CD8-positive, alpha-beta memory T cell (primary cell): Measurements from ENCODE around the gene DISC1. TPM values are rescaled to one million over a fixed set of nuclear protein-coding genes. Genes with fewer than 3 reads are reported as not detected.
"Not testable (repeated sequence)": the region's sequence is repeated elsewhere in the genome, so short reads cannot be mapped to it uniquely, and the experiment has no call there.

ENCODE experiments used
- CTCF ChIA-PET: fragments of 350-600 bp; sonication (Branson Sonifier 250); formaldehyde crosslinking; loops from one replicate; lab custom pipeline; 2021; ENCODE audit warnings: antibody characterized with exemption; lab: Charles Lee
- POLR2A ChIA-PET: fragments of 350-600 bp; sonication (Branson Sonifier 250); formaldehyde crosslinking; loops from one replicate; lab custom pipeline; 2021; ENCODE audit warnings: antibody characterized with exemption; lab: Charles Lee
- DNase-seq, 5 donors: peaks; one replicate each; pipeline versions ENCODE4 v3.0.0 to v3.0.0-alpha.2; 2020 to 2022; ENCODE audit warnings: mixed read lengths in 1 of 5
- H3K27ac ChIP-seq: one replicate; pipeline ENCODE4 v1.7.0; 2013; ENCODE audit warnings: low read depth, mild to moderate bottlenecking, low read length, moderate library complexity
- H3K27me3 ChIP-seq: 2 replicates; pipeline ENCODE4 v1.7.0; 2013; ENCODE audit warnings: low read length, mild to moderate bottlenecking; ENCODE audit not compliant: insufficient read depth, poor library complexity, severe bottlenecking
- H3K36me3 ChIP-seq: 2 replicates; pipeline ENCODE4 v1.7.0; 2013; ENCODE audit warnings: mild to moderate bottlenecking, low read length, moderate library complexity; ENCODE audit not compliant: insufficient read depth
- H3K4me1 ChIP-seq: 2 replicates; pipeline ENCODE4 v1.7.0; 2013; ENCODE audit warnings: mild to moderate bottlenecking, low read length, moderate library complexity; ENCODE audit not compliant: insufficient read depth
- H3K4me3 ChIP-seq: 2 replicates; pipeline ENCODE4 v1.7.0; 2013; ENCODE audit warnings: mild to moderate bottlenecking, low read length
- H3K9me3 ChIP-seq: 2 replicates; pipeline ENCODE4 v1.7.0; 2013; ENCODE audit warnings: mild to moderate bottlenecking, low read length
- H3K27ac Mint-ChIP-seq, 8 donors: one replicate each; pipeline ENCODE4 v1.8.0; 2020 to 2021; ENCODE audit warnings: mixed read lengths in 8 of 8, mild to moderate bottlenecking in 6 of 8, inconsistent platforms in 3 of 8, moderate library complexity in 3 of 8
- H3K27me3 Mint-ChIP-seq, 2 donors: one replicate each; pipeline ENCODE4 v1.8.0; 2020 to 2021; ENCODE audit warnings: mixed read lengths in 2 of 2, mild to moderate bottlenecking in 1 of 2, moderate library complexity in 1 of 2
- H3K36me3 Mint-ChIP-seq, 3 donors: one replicate each; pipeline ENCODE4 v1.8.0; 2020 to 2021; ENCODE audit warnings: mixed read lengths in 3 of 3, inconsistent platforms in 1 of 3, mild to moderate bottlenecking in 1 of 3
- H3K4me1 Mint-ChIP-seq, 3 donors: one replicate each; pipeline ENCODE4 v1.8.0; 2020 to 2021; ENCODE audit warnings: mixed read lengths in 3 of 3, inconsistent platforms in 1 of 3, mild to moderate bottlenecking in 1 of 3
- H3K4me3 Mint-ChIP-seq, 7 donors: one replicate each; pipeline ENCODE4 v1.8.0; 2020 to 2021; ENCODE audit warnings: mixed read lengths in 7 of 7, mild to moderate bottlenecking in 6 of 7, moderate library complexity in 4 of 7, inconsistent platforms in 2 of 7
- H3K9me3 Mint-ChIP-seq, 5 donors: one replicate each; pipeline ENCODE4 v1.8.0; 2020 to 2022; ENCODE audit warnings: mixed read lengths in 5 of 5, mild to moderate bottlenecking in 3 of 5, moderate library complexity in 2 of 5, inconsistent platforms in 1 of 5
- polyA plus RNA-seq: library from polyadenylated mRNA; unstranded; fragments of 300-500 nt; fragmentation: Illumina TruSeq; gene quantifications from one replicate; pipeline ENCODE4 v1.2.3, GENCODE V29; 2021
- total RNA-seq, 2 experiments: library from RNA; stranded (reverse); gene quantifications; one replicate each; pipeline ENCODE4 v1.2.3, GENCODE V29; 2021

DISC1 gene
- total and polyA plus RNA-seq, 3 experiments from 2014 or later: 0.60 to 2.4 (median 1.0) TPM

DNA sequence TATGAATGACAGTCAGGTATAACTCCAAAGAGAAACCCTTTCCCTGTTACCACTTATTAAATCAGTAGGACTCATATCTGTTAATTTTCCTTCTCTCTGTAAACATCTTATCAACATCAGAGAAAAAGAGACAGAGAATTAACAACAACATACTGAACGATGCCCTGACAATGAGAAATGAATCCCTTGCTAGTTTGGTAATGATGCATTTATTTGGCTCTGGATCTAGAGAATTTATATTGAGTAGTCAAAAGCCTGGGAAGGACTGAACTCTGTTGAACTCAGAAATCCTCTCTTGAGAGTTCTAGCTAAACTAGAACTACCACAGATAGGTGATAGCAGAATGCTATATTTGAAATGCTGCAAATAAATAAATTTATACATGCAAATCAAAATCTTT, 325.6 kb downstream of the DISC1 start:
- Mint-ChIP-seq H3K9me3 (peaks cover 0 to 6% (median 3%) of the 10 kb centered on the region in 5 donors), H3K27me3 (peaks cover 0 to 2% of the 10 kb centered on the region in 2 donors), H3K4me1 (peaks cover 0 to 6% (median 0%) of the 10 kb centered on the region in 3 donors), H3K4me3 (no peak overlapping the region), H3K27ac (no peak overlapping the region), H3K36me3 (peaks cover 0 to 11% (median 3%) of the 10 kb centered on the region in 3 donors)
- no peaks in the 10 kb centered on the region for H3K27me3 ChIP-seq
- no peak overlapping the region for H3K4me3 ChIP-seq
- no peaks in the 10 kb centered on the region for H3K9me3 ChIP-seq
- ChIA-PET POLR2A (no interaction called here), CTCF (no interaction called here)
- no peak overlapping the region for H3K27ac ChIP-seq
- no peak for DNase-seq
- H3K36me3 ChIP-seq: no peaks in the 10 kb centered on the region
- H3K4me1 ChIP-seq: no peaks in the 10 kb centered on the region

GRCh38 chr1:231953660-231954059, 327.1 kb downstream of the DISC1 start:
- Mint-ChIP-seq H3K27ac (no peak overlapping the region), H3K27me3 (peaks cover 0 to 4% of the 10 kb centered on the region in 2 donors), H3K4me1 (peaks cover 0 to 6% (median 0%) of the 10 kb centered on the region in 3 donors), H3K36me3 (peaks cover 0 to 14% (median 3%) of the 10 kb centered on the region in 3 donors), H3K9me3 (peaks cover 0 to 3% (median 0%) of the 10 kb centered on the region in 5 donors), H3K4me3 (no peak overlapping the region)
- H3K9me3 ChIP-seq: no peaks in the 10 kb centered on the region
- H3K4me1 ChIP-seq: no peaks in the 10 kb centered on the region
- H3K4me3 ChIP-seq: no peak overlapping the region
- CTCF ChIA-PET: no interaction called here
- POLR2A ChIA-PET: no interaction called here
- no peaks in the 10 kb centered on the region for H3K27me3 ChIP-seq
- H3K36me3 ChIP-seq: no peaks in the 10 kb centered on the region
- DNase-seq: no peak
- H3K27ac ChIP-seq: no peak overlapping the region

- Histone ChIP-seq H3K36me3 (no peaks in the 10 kb centered on the region), H3K27me3 (no peaks in the 10 kb centered on the region), H3K4me1 (no peaks in the 10 kb centered on the region), H3K27ac (no peak overlapping the region), H3K9me3 (no peaks in the 10 kb centered on the region), H3K4me3 (no peak overlapping the region)
- CTCF ChIA-PET: no interaction called here
- POLR2A ChIA-PET: no interaction called here
- Mint-ChIP-seq H3K36me3 (peaks cover 1 to 17% (median 8%) of the 10 kb centered on the region in 3 donors), H3K4me3 (no peak overlapping the region), H3K9me3 (peaks cover 0 to 3% (median 0%) of the 10 kb centered on the region in 5 donors), H3K4me1 (peaks cover 0 to 6% (median 0%) of the 10 kb centered on the region in 3 donors), H3K27me3 (peaks cover 0 to 4% of the 10 kb centered on the region in 2 donors), H3K27ac (peak overlapping the region in 1 of 8 donors; percentile 36)
- DNase-seq: no peak
These were observed 328.2 kb downstream of the DISC1 start for GRCh38 chr1:231954751-231955150.

GRCh38 chr1:231957359-231957758, 330.8 kb downstream of the DISC1 start:
- Mint-ChIP-seq H3K36me3 (peaks cover 1 to 24% (median 16%) of the 10 kb centered on the region in 3 donors), H3K27ac (no peak overlapping the region), H3K9me3 (no peaks in the 10 kb centered on the region), H3K27me3 (peaks cover 0 to 4% of the 10 kb centered on the region in 2 donors), H3K4me1 (no peaks in the 10 kb centered on the region), H3K4me3 (no peak overlapping the region)
- ChIA-PET CTCF (no interaction called here), POLR2A (no interaction called here)
- no peak overlapping the region for H3K4me3 ChIP-seq
- no peaks in the 10 kb centered on the region for H3K36me3 ChIP-seq
- no peaks in the 10 kb centered on the region for H3K9me3 ChIP-seq
- no peak for DNase-seq
- no peaks in the 10 kb centered on the region for H3K27me3 ChIP-seq
- H3K4me1 ChIP-seq: no peaks in the 10 kb centered on the region
- H3K27ac ChIP-seq: no peak overlapping the region

DNA sequence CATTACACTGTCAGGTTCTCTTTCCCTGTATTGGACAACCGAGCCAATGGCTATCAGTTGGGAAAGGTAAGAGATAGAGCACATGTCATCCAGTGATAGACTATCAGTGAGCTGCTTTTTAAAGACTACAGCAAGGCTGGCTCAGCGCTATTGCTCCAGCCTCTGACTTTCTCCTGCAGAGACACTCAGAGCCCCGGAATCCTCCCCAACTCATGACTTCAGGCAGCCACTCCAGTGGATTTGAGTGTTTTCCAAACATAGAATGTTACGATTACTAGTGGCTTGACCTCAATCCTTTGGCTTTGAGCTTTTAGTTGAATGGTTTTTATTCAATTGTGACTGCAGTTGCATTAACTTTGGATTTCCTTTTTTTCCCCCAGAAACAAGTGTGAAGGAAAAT, 331.9 kb downstream of the DISC1 start:
- H3K36me3 Mint-ChIP-seq: peaks cover 1 to 29% (median 20%) of the 10 kb centered on the region in 3 donors
- no peaks in the 10 kb centered on the region for H3K4me1 ChIP-seq
- no peaks in the 10 kb centered on the region for H3K9me3 ChIP-seq
- H3K27me3 Mint-ChIP-seq: peaks cover 0 to 4% of the 10 kb centered on the region in 2 donors
- H3K27ac Mint-ChIP-seq: no peak overlapping the region
- ChIA-PET CTCF (no interaction called here), POLR2A (no interaction called here)
- no peak overlapping the region for H3K4me3 ChIP-seq
- no peaks in the 10 kb centered on the region for H3K4me1 Mint-ChIP-seq
- no peaks in the 10 kb centered on the region for H3K27me3 ChIP-seq
- no peaks in the 10 kb centered on the region for H3K36me3 ChIP-seq
- DNase-seq: no peak
- no peak overlapping the region for H3K27ac ChIP-seq
- H3K9me3 Mint-ChIP-seq: no peaks in the 10 kb centered on the region
- H3K4me3 Mint-ChIP-seq: no peak overlapping the region

DNA sequence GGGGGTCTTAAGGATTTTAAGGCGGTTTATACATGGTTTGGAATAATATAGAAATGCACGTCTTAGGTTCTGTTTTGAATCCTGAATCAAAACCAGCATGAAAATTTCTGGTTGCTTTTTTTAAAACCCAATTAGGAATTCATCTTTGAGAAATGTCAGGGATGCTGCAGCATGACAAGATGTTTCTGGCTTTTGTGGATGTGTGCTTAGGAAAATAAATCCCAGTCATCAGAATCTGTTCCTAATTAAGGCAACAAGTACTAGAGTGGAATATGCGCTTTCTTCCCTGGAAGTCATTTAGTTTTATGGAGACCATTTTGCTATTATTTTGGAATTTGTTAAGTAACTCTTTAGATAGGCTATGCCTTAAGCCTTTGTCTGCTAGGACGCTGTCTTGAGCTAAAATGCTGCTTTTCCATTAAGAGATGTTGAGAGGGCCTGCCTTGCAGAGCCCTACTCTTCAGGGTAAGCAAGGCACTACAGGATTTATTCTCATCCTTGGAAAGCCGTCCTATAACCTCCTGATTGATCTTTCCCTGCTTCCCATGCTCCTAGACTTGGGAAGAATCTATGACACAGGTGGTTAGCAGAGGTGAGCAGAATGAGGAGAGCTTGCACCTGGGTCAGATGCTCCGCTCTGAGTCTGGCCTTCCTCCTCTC, 332.8 kb downstream of the DISC1 start:
- Mint-ChIP-seq H3K4me3 (no peak overlapping the region), H3K27me3 (peaks cover 0 to 7% of the 10 kb centered on the region in 2 donors), H3K36me3 (peaks cover 1 to 29% (median 24%) of the 10 kb centered on the region in 3 donors), H3K9me3 (no peaks in the 10 kb centered on the region), H3K27ac (peak overlapping the region in 1 of 8 donors; percentile 8), H3K4me1 (no peaks in the 10 kb centered on the region)
- no peak for DNase-seq
- Histone ChIP-seq H3K36me3 (no peaks in the 10 kb centered on the region), H3K27ac (no peak overlapping the region), H3K4me3 (no peak overlapping the region), H3K27me3 (no peaks in the 10 kb centered on the region), H3K9me3 (no peaks in the 10 kb centered on the region), H3K4me1 (no peaks in the 10 kb centered on the region)
- POLR2A ChIA-PET: no interaction called here
- CTCF ChIA-PET: interaction anchor here (1.4 kb wide), 1 partner anchor 11 kb away, joined by 3 read pairs; no protein-coding TSS in a partner anchor

DNA sequence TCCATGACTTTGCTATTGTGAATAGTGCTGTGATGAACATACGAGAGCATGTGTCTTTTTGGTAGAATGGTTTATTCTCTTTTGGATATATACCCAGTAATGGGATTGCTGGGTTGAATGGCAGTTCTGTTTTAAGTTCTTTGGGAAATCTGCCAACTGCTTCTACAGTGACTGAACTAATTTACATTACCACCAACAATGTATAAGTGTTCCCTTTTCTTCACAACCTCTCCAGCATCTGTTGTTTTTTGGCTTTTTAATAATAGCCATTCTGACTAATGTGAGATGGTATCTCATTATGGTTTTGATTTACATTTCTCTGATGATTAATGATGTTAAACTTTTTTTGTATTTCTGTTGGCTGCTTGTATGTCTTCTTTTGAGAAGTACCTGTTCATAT, 335.2 kb downstream of the DISC1 start:
- H3K27me3 ChIP-seq, H3K4me3 Mint-ChIP-seq, CTCF ChIA-PET, DNase-seq, H3K36me3 ChIP-seq, H3K27me3 Mint-ChIP-seq, H3K9me3 Mint-ChIP-seq, POLR2A ChIA-PET, H3K27ac ChIP-seq, H3K4me3 ChIP-seq, H3K4me1 Mint-ChIP-seq, H3K27ac Mint-ChIP-seq, H3K9me3 ChIP-seq, H3K4me1 ChIP-seq: not testable (repeated sequence)
- H3K36me3 Mint-ChIP-seq: peaks cover 1 to 28% (median 22%) of the 10 kb centered on the region in 3 donors

DNA sequence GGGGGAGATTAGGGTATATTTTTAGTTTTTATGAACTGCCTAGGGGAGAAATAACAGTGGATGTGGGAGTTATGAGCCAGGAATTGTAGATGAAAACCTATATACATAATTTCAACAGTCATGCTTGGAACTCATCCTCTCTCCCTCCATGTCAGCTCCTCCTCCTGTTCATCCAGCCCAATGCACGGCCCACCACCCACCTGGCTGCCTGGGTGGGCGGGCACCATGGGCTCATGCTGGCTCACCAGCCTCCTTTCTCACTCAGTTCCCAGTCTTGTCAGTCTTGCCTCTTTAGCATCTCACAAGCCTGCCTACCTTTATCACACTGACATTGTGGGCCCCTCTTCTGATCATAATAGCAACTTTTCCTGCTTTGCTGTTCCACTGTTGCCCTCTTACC, 336.0 kb downstream of the DISC1 start:
- peaks cover 0 to 3% (median 0%) of the 10 kb centered on the region in 3 donors for H3K4me1 Mint-ChIP-seq
- Histone ChIP-seq H3K36me3 (no peaks in the 10 kb centered on the region), H3K4me3 (no peak overlapping the region), H3K27ac (no peak overlapping the region), H3K27me3 (no peaks in the 10 kb centered on the region), H3K9me3 (no peaks in the 10 kb centered on the region), H3K4me1 (no peaks in the 10 kb centered on the region)
- DNase-seq: no peak
- H3K36me3 Mint-ChIP-seq: peaks cover 1 to 23% (median 22%) of the 10 kb centered on the region in 3 donors
- no peak overlapping the region for H3K27ac Mint-ChIP-seq
- ChIA-PET POLR2A (no interaction called here), CTCF (no interaction called here)
- no peak overlapping the region for H3K4me3 Mint-ChIP-seq
- no peaks in the 10 kb centered on the region for H3K9me3 Mint-ChIP-seq
- H3K27me3 Mint-ChIP-seq: peaks cover 0 to 3% of the 10 kb centered on the region in 2 donors
